NCI-H1105 (cell line): ENCODE data around the gene CSH2.

Experiments
- DNase-seq: peaks from one replicate; lab custom pipeline; 2025; lab: John Stamatoyannopoulos, UW

The CSH2 gene

DNA sequence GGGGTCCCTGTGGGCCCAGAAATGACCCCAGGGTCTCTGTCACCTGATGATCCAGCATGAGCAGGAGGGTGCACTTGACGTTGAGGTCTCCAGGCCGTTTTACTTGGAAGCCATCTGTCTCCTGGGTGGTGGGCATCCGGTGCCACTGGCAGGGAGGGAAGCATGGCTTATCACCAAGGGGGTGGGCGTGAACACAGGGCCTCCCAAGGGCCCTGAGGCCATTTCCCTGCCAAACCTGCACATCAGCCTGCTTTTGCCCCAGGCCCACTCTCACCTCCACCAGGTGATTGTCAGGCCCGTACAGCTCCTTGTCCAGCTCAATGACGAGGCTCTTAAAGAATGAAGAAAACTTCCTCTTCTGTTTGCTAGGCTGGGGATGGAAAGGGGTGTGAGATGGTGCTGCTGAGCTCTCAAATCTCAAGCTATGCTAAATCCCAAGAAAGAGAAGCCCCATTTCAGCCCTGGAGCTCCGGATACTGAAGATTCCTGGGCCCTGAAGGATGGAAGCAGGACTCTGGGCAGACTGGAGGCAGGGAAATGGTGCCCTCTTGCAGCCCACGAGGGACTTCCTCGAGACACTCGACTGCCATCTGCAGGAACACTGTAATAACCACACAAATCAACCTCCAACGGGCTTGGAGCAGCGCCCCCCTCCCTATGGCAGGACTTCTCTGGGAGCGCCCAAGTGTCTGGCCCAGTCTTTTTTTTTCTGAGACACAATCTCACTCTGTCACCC, 38.9 kb downstream of the CSH2 start:
- peak; percentile 46 for DNase-seq

DNA sequence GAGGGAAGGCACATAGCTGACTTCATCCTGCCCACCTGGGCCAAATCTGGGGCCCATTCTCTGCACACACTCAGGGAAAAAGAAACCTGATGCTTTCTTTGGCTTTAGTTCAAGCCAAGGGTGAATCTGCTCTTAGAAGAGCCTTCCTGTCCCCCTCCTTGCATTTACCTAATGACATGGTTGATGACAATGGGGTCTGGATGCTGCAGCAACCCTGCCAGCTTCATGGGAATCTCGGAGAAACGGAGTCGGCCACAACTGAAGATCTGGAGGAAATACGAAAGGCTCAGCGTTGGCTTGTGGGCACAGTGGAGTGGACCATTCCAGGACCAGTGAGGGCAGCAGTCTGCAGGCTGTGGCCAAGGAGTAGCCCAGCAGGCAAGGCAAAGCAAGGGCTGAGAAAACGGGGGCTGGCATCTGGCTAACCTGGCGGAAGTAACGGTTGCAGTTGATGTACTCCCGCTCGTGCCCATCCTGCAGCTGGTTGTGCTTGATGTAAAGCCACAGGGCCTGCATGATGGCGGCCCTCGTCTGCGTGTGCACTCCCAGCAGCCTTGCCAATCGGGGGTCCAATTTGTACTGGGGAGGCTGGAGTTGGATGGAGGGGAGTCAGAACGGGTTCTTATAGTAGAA, 39.6 kb downstream of the CSH2 start:
- DNase-seq: no peak

DNA sequence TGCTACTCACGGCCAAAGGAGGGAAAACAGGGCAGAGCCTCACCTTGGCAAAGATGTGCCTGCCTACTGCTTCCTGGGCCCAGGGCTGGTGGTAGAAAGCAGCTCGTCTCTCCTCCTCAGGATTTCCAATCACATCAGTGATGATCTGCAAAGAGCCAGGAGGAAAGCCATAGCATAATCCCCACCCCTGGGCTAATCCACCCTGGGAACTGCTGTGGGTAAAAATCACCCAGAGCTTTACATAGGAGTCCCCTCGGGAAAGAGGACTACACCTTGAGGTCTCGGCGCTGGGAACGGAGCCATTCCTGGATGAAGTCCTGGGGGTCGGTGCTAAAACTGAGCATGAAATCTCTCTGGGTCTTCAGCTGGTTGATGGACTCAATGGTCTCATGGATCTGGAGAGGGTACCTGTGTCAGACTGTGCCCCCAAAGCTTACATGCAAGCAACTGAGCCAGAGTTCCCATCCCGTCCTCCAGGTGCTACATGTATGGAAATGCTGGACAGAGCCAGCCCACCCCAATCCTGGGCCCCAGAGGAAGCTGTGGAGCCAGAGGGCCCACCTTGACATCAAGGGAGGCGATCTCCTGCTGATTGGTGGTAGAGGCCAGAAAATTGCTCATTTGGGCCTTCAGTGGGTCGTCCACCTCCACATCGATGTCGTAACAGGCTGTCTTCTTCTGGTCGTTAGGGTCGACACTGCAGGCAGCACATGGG, 40.3 kb downstream of the CSH2 start:
- DNase-seq: no peak

DNA sequence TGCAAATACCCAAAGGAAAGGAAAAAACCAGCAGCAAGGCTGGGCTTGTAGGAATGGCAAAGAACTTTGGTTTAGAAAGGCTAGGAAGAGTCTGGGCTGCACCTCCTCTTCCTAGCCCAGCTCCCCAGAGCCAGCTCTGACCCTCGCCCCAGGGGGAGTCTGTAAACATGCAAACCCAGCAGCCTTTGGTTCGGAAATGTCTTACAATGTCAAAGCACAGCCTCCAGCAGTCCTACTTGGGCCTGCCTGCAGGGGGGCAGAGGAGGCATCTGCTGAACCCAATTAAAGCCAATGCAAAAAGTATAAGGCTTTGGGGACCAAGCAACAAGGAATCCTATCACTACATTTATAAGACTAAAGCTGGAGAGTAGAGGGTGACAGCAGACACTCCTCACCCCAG, 41.0 kb downstream of the CSH2 start:
- DNase-seq: no peak

DNA sequence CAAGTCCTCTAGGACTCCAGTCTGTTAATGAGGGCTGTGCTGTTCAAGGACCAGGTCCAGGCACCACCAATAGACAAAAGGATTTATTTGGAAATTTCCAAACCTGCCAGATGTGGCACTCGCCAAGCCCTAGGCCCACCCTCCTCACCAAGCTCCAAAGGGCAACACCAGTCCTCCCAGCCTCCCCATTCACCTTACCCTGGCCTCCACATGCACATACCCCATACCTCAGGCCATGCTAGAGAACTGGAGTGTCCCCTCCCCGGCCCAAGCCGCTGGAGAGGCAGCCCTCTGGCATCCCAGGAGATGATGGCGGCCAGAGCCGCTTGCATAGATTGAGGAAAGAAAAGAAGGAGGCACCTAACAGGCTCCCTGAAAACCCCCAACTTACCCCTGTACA, 41.5 kb downstream of the CSH2 start:
- no peak for DNase-seq

DNA sequence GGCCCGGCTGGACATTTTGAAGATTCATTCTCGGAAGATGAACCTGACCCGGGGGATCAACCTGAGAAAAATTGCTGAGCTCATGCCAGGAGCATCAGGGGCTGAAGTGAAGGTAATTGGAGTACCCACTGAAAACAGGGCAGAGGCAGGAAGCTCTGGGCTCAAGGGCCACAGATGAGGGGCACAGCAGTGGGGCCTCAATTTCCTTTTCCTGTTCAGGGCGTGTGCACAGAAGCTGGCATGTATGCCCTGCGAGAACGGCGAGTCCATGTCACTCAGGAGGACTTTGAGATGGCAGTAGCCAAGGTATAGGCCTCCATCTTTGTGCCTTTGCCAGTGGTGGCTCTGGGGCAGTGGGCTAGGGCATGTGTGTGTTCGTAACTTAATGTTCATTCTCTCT, 42.0 kb downstream of the CSH2 start:
- no peak for DNase-seq

DNA sequence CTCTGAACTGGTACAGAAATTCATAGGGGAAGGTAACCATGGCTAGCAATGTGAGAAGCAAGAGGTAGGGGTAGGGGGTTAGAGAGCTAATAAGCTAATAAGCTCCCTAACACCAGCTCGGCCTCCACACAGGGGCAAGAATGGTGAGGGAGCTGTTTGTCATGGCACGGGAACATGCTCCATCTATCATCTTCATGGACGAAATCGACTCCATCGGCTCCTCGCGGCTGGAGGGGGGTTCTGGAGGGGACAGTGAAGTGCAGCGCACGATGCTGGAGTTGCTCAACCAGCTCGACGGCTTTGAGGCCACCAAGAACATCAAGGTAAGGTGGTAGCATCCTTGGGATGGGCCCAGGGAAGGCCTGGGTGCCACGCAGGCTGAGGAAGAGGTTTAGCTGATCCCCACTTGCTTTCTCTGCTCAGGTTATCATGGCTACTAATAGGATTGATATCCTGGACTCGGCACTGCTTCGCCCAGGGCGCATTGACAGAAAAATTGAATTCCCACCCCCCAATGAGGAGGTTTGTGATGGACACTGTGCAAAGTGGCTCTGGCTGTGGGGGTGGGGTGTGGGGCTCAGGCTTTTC, 42.5 kb downstream of the CSH2 start:
- no peak for DNase-seq

DNA sequence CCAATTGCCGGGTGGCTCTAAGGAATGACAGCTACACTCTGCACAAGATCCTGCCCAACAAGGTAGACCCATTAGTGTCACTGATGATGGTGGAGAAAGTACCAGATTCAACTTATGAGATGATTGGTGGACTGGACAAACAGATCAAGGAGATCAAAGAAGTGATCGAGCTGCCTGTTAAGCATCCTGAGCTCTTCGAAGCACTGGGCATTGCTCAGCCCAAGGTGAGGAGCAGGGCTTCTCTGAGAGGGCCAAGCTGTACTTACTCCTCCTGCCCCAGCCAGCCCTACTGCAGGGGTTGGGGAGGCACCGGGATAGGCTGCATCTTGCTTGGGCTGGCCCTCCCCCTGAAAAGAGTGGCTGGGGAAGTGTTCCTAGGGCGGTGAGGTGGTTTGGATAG, 43.2 kb downstream of the CSH2 start:
- no peak for DNase-seq

DNA sequence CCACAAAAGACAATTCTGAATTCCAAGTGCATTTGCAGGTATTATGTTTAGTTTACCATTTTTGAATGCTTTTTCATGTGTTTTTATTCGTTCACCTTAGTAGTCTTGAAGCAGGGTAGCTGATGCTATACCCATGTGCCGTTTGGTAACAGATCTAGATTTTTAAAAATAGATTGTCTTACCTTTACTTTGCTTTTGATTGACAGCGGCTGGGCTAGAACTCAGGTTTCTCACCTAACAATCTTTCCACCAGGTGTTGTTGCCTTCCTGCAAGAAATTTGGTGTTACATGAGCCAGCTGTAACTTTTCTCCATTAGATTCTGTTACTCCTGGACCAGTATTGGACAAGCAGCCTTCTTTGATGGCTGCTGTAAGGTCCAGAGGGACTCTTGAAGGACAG, 44.5 kb downstream of the CSH2 start:
- DNase-seq: no peak

DNA sequence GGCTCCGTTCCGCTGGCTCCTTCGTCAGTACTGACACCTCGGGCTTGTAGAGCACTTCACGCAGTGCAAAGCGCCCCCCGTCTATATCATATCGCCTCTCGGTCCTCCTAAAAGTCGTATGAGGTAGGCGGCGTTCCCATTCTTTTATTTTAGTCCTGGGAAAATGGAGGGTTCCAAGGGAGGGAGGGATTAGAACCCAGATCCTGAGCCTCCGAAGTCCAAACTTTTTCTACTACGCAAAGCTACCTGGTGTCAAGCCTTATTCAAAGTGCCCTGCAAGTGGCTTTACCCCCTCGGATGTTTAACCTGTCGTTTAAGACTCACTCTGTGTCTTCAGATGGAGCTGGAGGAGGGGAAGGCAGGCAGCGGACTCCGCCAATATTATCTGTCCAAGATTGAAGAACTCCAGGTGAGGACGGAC, 45.7 kb downstream of the CSH2 start:
- no peak for DNase-seq

DNA sequence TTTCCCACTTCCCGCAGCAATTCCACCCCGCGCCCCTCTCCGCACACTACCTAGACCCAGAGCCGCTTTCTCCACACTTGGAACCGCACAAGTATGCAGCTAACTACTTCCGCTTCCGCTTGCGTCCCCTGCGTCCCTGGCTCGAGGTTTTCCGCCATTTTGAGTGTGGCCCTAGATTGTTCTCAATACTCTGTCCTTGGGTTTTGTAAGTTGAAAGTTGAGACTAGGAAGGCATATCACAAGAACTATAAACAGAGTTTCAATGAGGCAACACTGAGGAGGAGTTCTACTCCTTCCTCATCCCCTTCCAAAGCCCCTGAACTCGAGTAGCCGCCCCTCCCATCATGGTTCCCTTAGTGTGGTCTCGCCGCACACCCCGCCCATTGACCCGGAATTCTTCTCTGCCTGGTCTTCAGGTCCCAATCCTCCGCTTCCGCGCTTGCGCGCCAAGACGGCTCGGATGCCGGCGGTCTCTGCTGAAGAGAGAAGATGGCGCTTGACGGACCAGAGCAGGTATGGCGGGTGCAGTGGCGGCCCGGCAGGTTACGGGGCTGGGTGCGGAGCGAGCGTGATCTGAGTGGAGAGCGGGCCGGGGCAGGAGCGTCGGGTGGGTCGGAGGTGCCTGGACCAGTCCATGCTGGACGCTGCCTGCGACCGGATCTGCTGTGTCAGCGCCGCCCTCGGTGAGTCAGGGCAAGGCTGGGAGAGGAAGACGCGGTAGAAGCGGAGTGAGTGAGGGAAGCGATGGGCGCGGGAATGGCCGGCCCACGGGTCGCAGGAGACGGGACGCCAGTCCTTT, 46.3 kb downstream of the CSH2 start, which contains the start of the genes FTSJ3 and PSMC5:
Gene FTSJ3 (minus strand): TSS at position 662 of the 799 bp plus-strand sequence. CDS start 761 bp downstream, outside the sequence.
Gene PSMC5 (plus strand): TSS at position 430 of the 799 bp plus-strand sequence. CDS start 60 bp downstream, at position 490.
- DNase-seq: peak; percentile 90

DNA sequence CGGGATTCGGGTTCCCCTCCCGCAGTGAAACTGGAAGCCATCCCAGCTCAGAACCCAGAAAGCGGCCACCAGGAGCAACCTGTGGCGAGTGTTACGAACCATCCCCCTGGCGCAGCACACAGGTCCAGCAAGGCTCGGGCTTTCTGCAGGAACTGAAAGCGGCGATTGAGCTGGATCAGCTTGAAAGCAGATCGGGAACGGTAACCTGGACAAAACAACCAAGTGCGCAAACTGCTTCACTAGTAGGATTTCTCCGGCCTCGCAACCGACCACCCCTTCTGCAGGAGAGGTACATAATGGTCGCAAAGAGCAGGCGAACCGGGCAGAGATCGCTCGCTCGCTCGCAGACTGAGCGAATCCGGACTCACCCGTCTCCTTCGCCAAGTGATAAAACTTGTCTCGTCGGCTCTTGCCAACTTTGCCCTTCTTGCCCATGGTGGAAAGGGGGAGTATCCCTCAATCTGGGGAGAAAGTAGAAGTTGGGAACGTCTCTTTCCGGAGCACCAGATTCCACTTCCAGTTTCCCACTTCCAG, 46.9 kb downstream of the CSH2 start:
- DNase-seq: no peak

DNA sequence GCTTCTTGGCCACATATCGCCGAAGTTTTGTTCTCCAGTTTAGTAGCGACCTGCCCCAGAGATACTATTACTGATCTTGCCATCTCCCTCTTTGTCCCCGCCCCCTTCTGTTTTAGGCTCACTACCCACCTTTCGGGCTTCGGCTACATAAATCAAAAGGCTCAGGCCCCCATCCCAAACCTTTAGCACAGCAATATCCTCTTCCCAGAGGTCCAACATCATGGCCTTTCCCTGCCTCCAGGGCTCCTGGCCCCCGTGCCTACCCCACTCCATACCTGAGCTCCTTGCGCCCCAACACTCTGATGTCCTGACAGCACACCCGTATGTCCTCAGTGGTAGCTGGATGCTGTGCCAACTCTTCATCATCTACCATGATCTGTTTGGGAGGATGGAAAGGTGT, 49.1 kb downstream of the CSH2 start:
- DNase-seq: no peak

DNA sequence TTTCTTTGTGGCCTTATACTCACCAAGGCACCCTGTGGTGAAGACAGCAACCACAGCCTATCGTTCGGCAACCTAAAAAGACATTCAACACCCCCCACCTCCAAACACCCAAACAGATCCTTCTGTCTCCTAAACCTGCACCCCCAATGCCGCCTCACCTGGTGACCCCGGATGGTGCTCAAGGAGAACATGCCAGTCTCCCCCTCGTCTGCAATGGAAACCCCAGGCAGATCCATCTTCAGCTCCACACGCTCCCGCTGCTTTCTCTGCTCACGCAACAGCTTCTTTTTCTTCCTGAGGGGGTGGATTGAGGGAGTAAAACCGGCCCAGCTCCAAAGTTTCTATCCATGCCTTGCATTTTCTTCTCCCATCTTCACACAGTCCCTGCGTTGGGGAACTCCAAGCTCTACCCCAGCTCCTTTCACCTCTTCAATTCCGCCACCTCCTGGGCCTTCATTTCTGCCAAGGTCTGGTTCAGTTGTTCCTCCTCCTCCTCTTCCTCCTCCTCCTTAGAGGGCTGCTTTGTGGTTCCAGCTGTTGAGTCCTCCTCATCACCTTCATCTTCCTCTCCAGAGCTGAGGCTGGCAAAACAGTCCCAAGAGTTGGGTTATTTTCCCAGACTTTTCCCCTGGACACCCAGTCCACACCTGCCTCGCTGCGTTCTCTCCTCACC, 49.7 kb downstream of the CSH2 start:
- DNase-seq: no peak

DNA sequence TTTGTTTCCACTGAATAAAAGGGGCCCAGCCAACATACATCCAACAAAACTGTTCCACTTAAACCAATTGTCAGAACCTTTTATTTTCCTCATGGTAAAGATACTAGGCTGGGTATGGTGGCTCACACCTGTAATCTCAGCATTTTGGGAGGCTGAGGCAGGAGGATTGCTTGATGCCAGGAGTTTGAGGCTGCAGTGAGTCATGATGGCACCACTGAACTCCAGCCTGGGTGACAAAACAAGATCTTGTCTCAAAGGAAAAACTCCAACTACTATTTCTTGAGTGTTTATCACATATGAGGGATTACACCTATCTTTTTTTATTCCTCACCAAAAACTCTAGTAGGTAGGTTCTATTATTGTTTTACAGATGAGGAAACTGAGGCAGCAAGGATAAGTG, 50.9 kb downstream of the CSH2 start:
- DNase-seq: no peak
